ENCODE results near the gene SHE.

SHE gene

GRCh38 chr1:154529308-154529707 lies 27.1 kb upstream of the SHE start:
- H3F3A ChIP-seq (ENCODE audit: insufficient read depth), result no peaks in the 10 kb centered on the region
- no peak overlapping the region for H3K9ac ChIP-seq (ENCODE audit: low read length)
- no peak overlapping the region for H2AFZ ChIP-seq (ENCODE audit: low read depth, low read length, severe bottlenecking)
- no peaks in the 10 kb centered on the region for H3K9me3 ChIP-seq (ENCODE audit: insufficient read depth, low read length)
- no peak overlapping the region for H3K27ac ChIP-seq (ENCODE audit: low read depth, low read length)
- H3K4me3 ChIP-seq (ENCODE audit: insufficient read depth, low read length, poor library complexity, severe bottlenecking), result no peak overlapping the region
- H3K36me3 ChIP-seq (ENCODE audit: low read length), result no peaks in the 10 kb centered on the region
- no peaks in the 10 kb centered on the region for H4K20me1 ChIP-seq (ENCODE audit: low read depth, low read length)
- H3K4me2 ChIP-seq (ENCODE audit: low read depth, low read length, poor library complexity, severe bottlenecking), result no peak overlapping the region
- no peaks in the 10 kb centered on the region for H3K79me2 ChIP-seq (ENCODE audit: insufficient read depth, low read length)
- H3K9me2 ChIP-seq (replicated peaks; ENCODE audit: insufficient read depth, low read length), result no peaks in the 10 kb centered on the region
- TF ChIP-seq EZH2phosphoT487 (conservative IDR thresholded peaks at IDR 0.05; ENCODE audit: low read length), result no peak
- TF ChIP-seq, protein P1, sequence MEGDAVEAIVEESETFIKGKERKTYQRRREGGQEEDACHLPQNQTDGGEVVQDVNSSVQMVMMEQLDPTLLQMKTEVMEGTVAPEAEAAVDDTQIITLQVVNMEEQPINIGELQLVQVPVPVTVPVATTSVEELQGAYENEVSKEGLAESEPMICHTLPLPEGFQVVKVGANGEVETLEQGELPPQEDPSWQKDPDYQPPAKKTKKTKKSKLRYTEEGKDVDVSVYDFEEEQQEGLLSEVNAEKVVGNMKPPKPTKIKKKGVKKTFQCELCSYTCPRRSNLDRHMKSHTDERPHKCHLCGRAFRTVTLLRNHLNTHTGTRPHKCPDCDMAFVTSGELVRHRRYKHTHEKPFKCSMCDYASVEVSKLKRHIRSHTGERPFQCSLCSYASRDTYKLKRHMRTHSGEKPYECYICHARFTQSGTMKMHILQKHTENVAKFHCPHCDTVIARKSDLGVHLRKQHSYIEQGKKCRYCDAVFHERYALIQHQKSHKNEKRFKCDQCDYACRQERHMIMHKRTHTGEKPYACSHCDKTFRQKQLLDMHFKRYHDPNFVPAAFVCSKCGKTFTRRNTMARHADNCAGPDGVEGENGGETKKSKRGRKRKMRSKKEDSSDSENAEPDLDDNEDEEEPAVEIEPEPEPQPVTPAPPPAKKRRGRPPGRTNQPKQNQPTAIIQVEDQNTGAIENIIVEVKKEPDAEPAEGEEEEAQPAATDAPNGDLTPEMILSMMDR (IDR thresholded peaks at IDR 0.05; ENCODE audit: insufficient read depth, low read length, poor library complexity, severe bottlenecking), result no peak
- no peaks in the 10 kb centered on the region for H3K27me3 ChIP-seq (ENCODE audit: low read length)

DNA sequence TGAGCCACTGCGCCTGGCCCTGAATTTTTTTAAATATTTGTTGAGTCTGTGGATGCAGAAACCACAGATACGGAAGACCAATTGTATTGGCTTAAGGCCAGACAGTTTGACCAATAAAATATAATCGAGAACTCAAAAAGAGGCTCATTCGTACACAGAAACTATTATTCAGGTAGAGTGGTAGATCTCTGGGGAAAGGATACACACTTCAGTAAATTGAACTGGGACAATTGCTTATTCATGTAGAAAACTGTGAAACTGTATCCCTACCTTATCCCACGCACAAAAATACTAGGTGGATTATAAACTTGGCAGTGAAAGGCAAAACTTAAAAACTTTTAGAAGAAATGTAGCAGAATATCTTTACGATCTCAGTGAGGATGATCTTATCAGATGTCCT lies 25.0 kb upstream of the SHE start:
- Histone ChIP-seq H4K20me1 (ENCODE audit: low read depth, low read length) (no peaks in the 10 kb centered on the region), H3F3A (ENCODE audit: insufficient read depth) (no peaks in the 10 kb centered on the region), H3K79me2 (ENCODE audit: insufficient read depth, low read length) (no peaks in the 10 kb centered on the region), H3K4me2 (ENCODE audit: low read depth, low read length, poor library complexity, severe bottlenecking) (no peak overlapping the region), H3K4me3 (ENCODE audit: insufficient read depth, low read length, poor library complexity, severe bottlenecking) (no peak overlapping the region), H3K9me3 (ENCODE audit: insufficient read depth, low read length) (no peaks in the 10 kb centered on the region), H3K36me3 (ENCODE audit: low read length) (no peaks in the 10 kb centered on the region), H3K27ac (ENCODE audit: low read depth, low read length) (no peak overlapping the region), H3K27me3 (ENCODE audit: low read length) (no peaks in the 10 kb centered on the region), H3K9ac (ENCODE audit: low read length) (no peak overlapping the region), H2AFZ (ENCODE audit: low read depth, low read length, severe bottlenecking) (no peak overlapping the region), H3K9me2 (replicated peaks; ENCODE audit: insufficient read depth, low read length) (no peaks in the 10 kb centered on the region)
- TF ChIP-seq, protein P1 (IDR thresholded peaks at IDR 0.05; ENCODE audit: insufficient read depth, low read length, poor library complexity, severe bottlenecking), result no peak
- TF ChIP-seq EZH2phosphoT487 (conservative IDR thresholded peaks at IDR 0.05; ENCODE audit: low read length), result no peak

- H3K4me2 ChIP-seq (ENCODE audit: low read depth, low read length, poor library complexity, severe bottlenecking), result no peak overlapping the region
- H3K9me3 ChIP-seq (ENCODE audit: insufficient read depth, low read length), result no peaks in the 10 kb centered on the region
- H3K27me3 ChIP-seq (ENCODE audit: low read length), result no peaks in the 10 kb centered on the region
- H3K9ac ChIP-seq (ENCODE audit: low read length), result no peak overlapping the region
- no peaks in the 10 kb centered on the region for H3K79me2 ChIP-seq (ENCODE audit: insufficient read depth, low read length)
- H2AFZ ChIP-seq (ENCODE audit: low read depth, low read length, severe bottlenecking), result no peak overlapping the region
- no peaks in the 10 kb centered on the region for H3K36me3 ChIP-seq (ENCODE audit: low read length)
- H3K4me3 ChIP-seq (ENCODE audit: insufficient read depth, low read length, poor library complexity, severe bottlenecking), result no peak overlapping the region
- no peaks in the 10 kb centered on the region for H4K20me1 ChIP-seq (ENCODE audit: low read depth, low read length)
- H3F3A ChIP-seq (ENCODE audit: insufficient read depth), result no peaks in the 10 kb centered on the region
- no peaks in the 10 kb centered on the region for H3K9me2 ChIP-seq (replicated peaks; ENCODE audit: insufficient read depth, low read length)
- no peak overlapping the region for H3K27ac ChIP-seq (ENCODE audit: low read depth, low read length)
- no peak for TF ChIP-seq EZH2phosphoT487 (conservative IDR thresholded peaks at IDR 0.05; ENCODE audit: low read length)
- TF ChIP-seq, protein P1 (IDR thresholded peaks at IDR 0.05; ENCODE audit: insufficient read depth, low read length, poor library complexity, severe bottlenecking), result no peak
Measured at GRCh38 chr1:154524881-154525280, 22.7 kb upstream of the SHE start.
